ENCODE measurements around the gene RCOR2.

The RCOR2 gene

DNA sequence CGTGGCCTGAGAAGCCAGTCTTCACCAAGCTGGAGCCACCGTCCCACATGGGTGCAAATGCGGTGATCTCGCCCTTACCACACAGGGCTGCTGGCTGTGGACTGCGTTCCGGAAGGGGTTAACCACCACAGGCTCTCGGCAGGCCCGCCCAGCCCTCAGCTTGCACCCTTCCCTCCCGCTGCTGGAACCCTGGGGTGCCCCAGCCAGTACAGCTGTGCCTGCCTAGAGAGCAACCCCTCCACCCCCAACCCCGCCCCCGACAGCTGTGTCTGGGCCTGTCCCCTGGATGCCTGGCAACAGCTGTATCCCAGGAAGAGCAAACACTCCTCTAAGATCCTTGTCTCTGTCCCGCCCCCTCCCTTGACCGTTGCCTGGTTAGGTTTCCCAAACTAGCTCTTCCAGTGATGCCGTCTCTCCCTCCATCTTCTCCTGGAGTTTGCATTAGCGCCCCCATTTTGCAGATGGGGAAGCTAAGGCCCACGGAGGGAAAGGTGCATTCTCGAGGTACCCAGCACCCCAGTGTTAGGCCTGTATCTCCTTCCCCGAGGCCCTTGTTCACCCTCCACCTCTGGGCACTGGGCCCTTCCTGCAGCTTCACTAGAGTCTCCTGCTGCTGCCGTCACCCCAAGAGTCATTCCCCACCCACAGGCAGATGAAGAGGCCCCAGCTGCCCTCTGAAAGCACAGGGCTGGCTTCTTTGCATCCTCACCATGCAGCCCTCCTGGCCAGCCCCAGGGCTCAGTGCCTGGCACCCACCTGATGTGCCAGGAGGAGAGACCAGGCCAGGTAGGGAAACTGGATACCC is 44.8 kb upstream of the RCOR2 start:
- H3K9me2 ChIP-seq (ENCODE audit: low read depth, low read length): no peaks in the 10 kb centered on the region
- no peak overlapping the region for H3K9ac ChIP-seq (ENCODE audit: low read length)
- H2AFZ ChIP-seq (ENCODE audit: low read length): no peak overlapping the region
- no peaks in the 10 kb centered on the region for H3K9me3 ChIP-seq (ENCODE audit: low read length)
- TF ChIP-seq EZH2 (IDR thresholded peaks at IDR 0.05; ENCODE audit: borderline replicate concordance, low read length) (no peak), CTCF (IDR thresholded peaks at IDR 0.05; ENCODE audit: low read length) (no peak)
- no peaks in the 10 kb centered on the region for H4K20me1 ChIP-seq (ENCODE audit: insufficient read depth, low read length)
- H3F3A ChIP-seq (ENCODE audit: insufficient read depth, low read length): no peaks in the 10 kb centered on the region
- H3K4me1 ChIP-seq (ENCODE audit: insufficient read depth, low read length, severe bottlenecking): no peaks in the 10 kb centered on the region
- no peak overlapping the region for H3K4me2 ChIP-seq (ENCODE audit: low read length)
- no peaks in the 10 kb centered on the region for H3K27me3 ChIP-seq (ENCODE audit: insufficient read depth, low read length)
- no peaks in the 10 kb centered on the region for H3K79me2 ChIP-seq (ENCODE audit: insufficient read depth, low read length)
- H3K27ac ChIP-seq (ENCODE audit: low read depth, low read length, poor library complexity, severe bottlenecking): no peak overlapping the region
- no peak overlapping the region for H3K4me3 ChIP-seq (ENCODE audit: low read depth, low read length, poor library complexity, severe bottlenecking)
- H3K36me3 ChIP-seq (ENCODE audit: insufficient read depth, low read length): peaks cover 15% of the 10 kb centered on the region

- no peaks in the 10 kb centered on the region for H3K27me3 ChIP-seq (ENCODE audit: insufficient read depth, low read length)
- no peaks in the 10 kb centered on the region for H3K9me3 ChIP-seq (ENCODE audit: low read length)
- no peak overlapping the region for H3K4me2 ChIP-seq (ENCODE audit: low read length)
- H3K4me3 ChIP-seq (ENCODE audit: low read depth, low read length, poor library complexity, severe bottlenecking): no peak overlapping the region
- H3K9me2 ChIP-seq (ENCODE audit: low read depth, low read length): no peaks in the 10 kb centered on the region
- no peak overlapping the region for H2AFZ ChIP-seq (ENCODE audit: low read length)
- H4K20me1 ChIP-seq (ENCODE audit: insufficient read depth, low read length): no peaks in the 10 kb centered on the region
- TF ChIP-seq CTCF (IDR thresholded peaks at IDR 0.05; ENCODE audit: low read length) (no peak), EZH2 (IDR thresholded peaks at IDR 0.05; ENCODE audit: borderline replicate concordance, low read length) (no peak)
- no peaks in the 10 kb centered on the region for H3F3A ChIP-seq (ENCODE audit: insufficient read depth, low read length)
- H3K27ac ChIP-seq (ENCODE audit: low read depth, low read length, poor library complexity, severe bottlenecking): no peak overlapping the region
- H3K36me3 ChIP-seq (ENCODE audit: insufficient read depth, low read length): peaks cover 51% of the 10 kb centered on the region
- no peak overlapping the region for H3K9ac ChIP-seq (ENCODE audit: low read length)
- no peaks in the 10 kb centered on the region for H3K79me2 ChIP-seq (ENCODE audit: insufficient read depth, low read length)
- H3K4me1 ChIP-seq (ENCODE audit: insufficient read depth, low read length, severe bottlenecking): no peaks in the 10 kb centered on the region
Observed at GRCh38 chr11:63958008-63958407, 41.0 kb upstream of the RCOR2 start.

DNA sequence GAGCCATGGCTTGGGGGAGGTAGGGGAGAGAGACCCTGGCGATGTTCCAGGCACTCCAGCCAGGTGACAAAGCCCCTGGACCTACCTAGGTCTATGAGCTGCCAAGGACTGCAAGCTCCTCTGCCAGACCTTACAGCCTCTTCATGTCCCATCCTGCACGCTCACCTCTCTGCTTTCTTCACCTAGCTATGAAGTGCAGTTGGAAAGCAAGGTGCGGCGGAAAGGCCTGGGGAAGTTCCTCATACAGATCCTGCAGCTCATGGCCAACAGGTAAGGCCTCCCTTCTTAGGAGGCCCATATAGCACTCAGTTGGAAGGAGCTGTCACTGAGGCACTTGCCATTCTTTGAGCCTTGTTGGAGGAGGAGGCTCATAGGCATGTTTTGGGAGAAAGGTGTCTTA is 35.6 kb upstream of the RCOR2 start:
- Histone ChIP-seq H3K27ac (ENCODE audit: low read depth, low read length, poor library complexity, severe bottlenecking) (peak overlapping the region; percentile 74), H3K9ac (ENCODE audit: low read length) (no peak overlapping the region), H4K20me1 (ENCODE audit: insufficient read depth, low read length) (no peaks in the 10 kb centered on the region), H3K79me2 (ENCODE audit: insufficient read depth, low read length) (no peaks in the 10 kb centered on the region), H3K9me2 (ENCODE audit: low read depth, low read length) (no peaks in the 10 kb centered on the region), H3K27me3 (ENCODE audit: insufficient read depth, low read length) (no peaks in the 10 kb centered on the region), H3F3A (ENCODE audit: insufficient read depth, low read length) (no peaks in the 10 kb centered on the region), H3K36me3 (ENCODE audit: insufficient read depth, low read length) (peaks cover 74% of the 10 kb centered on the region), H2AFZ (ENCODE audit: low read length) (no peak overlapping the region), H3K4me3 (ENCODE audit: low read depth, low read length, poor library complexity, severe bottlenecking) (no peak overlapping the region), H3K9me3 (ENCODE audit: low read length) (no peaks in the 10 kb centered on the region), H3K4me1 (ENCODE audit: insufficient read depth, low read length, severe bottlenecking) (peaks cover 16% of the 10 kb centered on the region), H3K4me2 (ENCODE audit: low read length) (no peak overlapping the region)
- TF ChIP-seq CTCF (IDR thresholded peaks at IDR 0.05; ENCODE audit: low read length) (no peak), EZH2 (IDR thresholded peaks at IDR 0.05; ENCODE audit: borderline replicate concordance, low read length) (no peak)

All from OCI-LY1 (cell line).